ENCODE results near the gene PPDPF. TPM values are rescaled to one million over a fixed set of nuclear protein-coding genes. Genes with fewer than 3 reads are reported as not detected.

Gene PPDPF
- total RNA-seq, 1 donor from 2014 or later = 4.1 TPM

- no peak for DNase-seq (ENCODE audit: low spot score)
- TF ChIP-seq EZH2phosphoT487 (IDR thresholded peaks at IDR 0.05) = no peak
- TF ChIP-seq EZH2 (IDR thresholded peaks at IDR 0.05) = no peak
- TF ChIP-seq CTCF (IDR thresholded peaks at IDR 0.05) = no peak
- Histone ChIP-seq H4K20me1 (ENCODE audit: low read depth) (no peaks in the 10 kb centered on the region), H3K4me3 (no peak overlapping the region), H3K27ac (no peak overlapping the region), H3K4me1 (no peaks in the 10 kb centered on the region), H3K27me3 (no peaks in the 10 kb centered on the region), H3K9me3 (ENCODE audit: low read depth) (no peaks in the 10 kb centered on the region), H3K79me2 (ENCODE audit: low read depth) (no peaks in the 10 kb centered on the region), H3F3A (ENCODE audit: low read depth) (peaks cover under 1% of the 10 kb centered on the region), H3K36me3 (no peaks in the 10 kb centered on the region), H3K9ac (no peak overlapping the region), H2AFZ (replicated peaks) (no peak overlapping the region), H3K4me2 (no peak overlapping the region)
- Mint-ChIP-seq H3K4me1 (peaks cover 3% of the 10 kb centered on the region), H3K27ac (no peak overlapping the region), H3K36me3 (no peaks in the 10 kb centered on the region), H3K27me3 (ENCODE audit: insufficient read depth, low read depth) (peaks cover 7% of the 10 kb centered on the region), H3K9me3 (no peaks in the 10 kb centered on the region), H3K4me3 (no peak overlapping the region)
Measured at GRCh38 chr20:63541371-63541770, 20.8 kb downstream of the PPDPF start.

- Histone ChIP-seq H4K20me1 (ENCODE audit: low read depth) (no peaks in the 10 kb centered on the region), H3K27me3 (no peaks in the 10 kb centered on the region), H3K27ac (no peak overlapping the region), H3K4me1 (no peaks in the 10 kb centered on the region), H3K9me3 (ENCODE audit: low read depth) (no peaks in the 10 kb centered on the region), H3F3A (ENCODE audit: low read depth) (no peaks in the 10 kb centered on the region), H3K4me2 (no peak overlapping the region), H2AFZ (replicated peaks) (no peak overlapping the region), H3K79me2 (ENCODE audit: low read depth) (no peaks in the 10 kb centered on the region), H3K9ac (no peak overlapping the region), H3K36me3 (no peaks in the 10 kb centered on the region), H3K4me3 (no peak overlapping the region)
- Mint-ChIP-seq H3K4me1 (peaks cover 6% of the 10 kb centered on the region), H3K36me3 (no peaks in the 10 kb centered on the region), H3K9me3 (no peaks in the 10 kb centered on the region), H3K27me3 (ENCODE audit: insufficient read depth, low read depth) (peaks cover 9% of the 10 kb centered on the region), H3K27ac (no peak overlapping the region), H3K4me3 (no peak overlapping the region)
- no peak for TF ChIP-seq EZH2phosphoT487 (IDR thresholded peaks at IDR 0.05)
- no peak for TF ChIP-seq EZH2 (IDR thresholded peaks at IDR 0.05)
- no peak for TF ChIP-seq CTCF (IDR thresholded peaks at IDR 0.05)
- DNase-seq (ENCODE audit: low spot score) = no peak
Measured at GRCh38 chr20:63542031-63542559, 21.5 kb downstream of the PPDPF start.

GRCh38 chr20:63542696-63543095 lies 22.1 kb downstream of the PPDPF start:
- Histone ChIP-seq H3K27me3 (no peaks in the 10 kb centered on the region), H3K4me1 (no peaks in the 10 kb centered on the region), H3F3A (ENCODE audit: low read depth) (no peaks in the 10 kb centered on the region), H4K20me1 (ENCODE audit: low read depth) (no peaks in the 10 kb centered on the region), H3K36me3 (no peaks in the 10 kb centered on the region), H3K79me2 (ENCODE audit: low read depth) (no peaks in the 10 kb centered on the region), H3K9ac (no peak overlapping the region), H3K9me3 (ENCODE audit: low read depth) (no peaks in the 10 kb centered on the region), H3K27ac (no peak overlapping the region), H3K4me2 (no peak overlapping the region), H2AFZ (replicated peaks) (no peak overlapping the region), H3K4me3 (no peak overlapping the region)
- Mint-ChIP-seq H3K27ac (no peak overlapping the region), H3K36me3 (no peaks in the 10 kb centered on the region), H3K4me1 (peaks cover 6% of the 10 kb centered on the region), H3K27me3 (ENCODE audit: insufficient read depth, low read depth) (peaks cover 9% of the 10 kb centered on the region), H3K9me3 (no peaks in the 10 kb centered on the region), H3K4me3 (no peak overlapping the region)
- no peak for DNase-seq (ENCODE audit: low spot score)
- TF ChIP-seq EZH2 (IDR thresholded peaks at IDR 0.05) = no peak
- TF ChIP-seq CTCF (IDR thresholded peaks at IDR 0.05) = no peak
- no peak for TF ChIP-seq EZH2phosphoT487 (IDR thresholded peaks at IDR 0.05)
